K562 treated with DMSO at 1 percent for 12 hours (cell line): Measurements from ENCODE around the gene ARL6. TPM values are rescaled to one million over a fixed set of nuclear protein-coding genes. Genes with fewer than 3 reads are reported as not detected.

Experiments used
- total RNA-seq: library from RNA; unstranded; fragments of 300-600 nt; gene quantifications from 2 replicates; pipeline ENCODE4 v1.2.3, GENCODE V29; 2022; ENCODE audit not compliant: insufficient read depth

Gene ARL6
- 1.8 and 2.0 TPM in 2 replicates for total RNA-seq

GRCh38 chr3:97764407-97765238, at the start of gene ARL6:
ARL6 (plus strand) TSS chr3:97764758; CDS start chr3:97768108, 3,350 bp downstream.

GRCh38 chr3:97821774-97822358, 57.3 kb downstream of the ARL6 start, which contains the start of gene CRYBG3:
CRYBG3 (plus strand) TSS chr3:97822011; CDS start chr3:97822207, 196 bp downstream.

Other genes starting within 250 kb of the ARL6 start
- 0.23 TPM in 1 of 2 replicates, not detected in the other for gene CRYBG3, start 57.3 kb downstream of the ARL6 start, total RNA-seq
- 2.4 and 7.5 TPM in 2 replicates for gene RIOX2, start 207.7 kb downstream of the ARL6 start, total RNA-seq